ENCODE results near the gene ZNF407. TPM values are rescaled to one million over a fixed set of nuclear protein-coding genes. Genes with fewer than 3 reads are reported as not detected.

Gene ZNF407
- total and polyA plus RNA-seq, 2 experiments from 2014 or later: 2.1 to 10.4 TPM

GRCh38 chr18:75025573-75025972 lies 427.9 kb downstream of the ZNF407 start (continued):
- no peak for TF ChIP-seq ZNF462 (CRISPR knock-in tag; IDR thresholded peaks at IDR 0.05)
- TF ChIP-seq, protein P1, sequence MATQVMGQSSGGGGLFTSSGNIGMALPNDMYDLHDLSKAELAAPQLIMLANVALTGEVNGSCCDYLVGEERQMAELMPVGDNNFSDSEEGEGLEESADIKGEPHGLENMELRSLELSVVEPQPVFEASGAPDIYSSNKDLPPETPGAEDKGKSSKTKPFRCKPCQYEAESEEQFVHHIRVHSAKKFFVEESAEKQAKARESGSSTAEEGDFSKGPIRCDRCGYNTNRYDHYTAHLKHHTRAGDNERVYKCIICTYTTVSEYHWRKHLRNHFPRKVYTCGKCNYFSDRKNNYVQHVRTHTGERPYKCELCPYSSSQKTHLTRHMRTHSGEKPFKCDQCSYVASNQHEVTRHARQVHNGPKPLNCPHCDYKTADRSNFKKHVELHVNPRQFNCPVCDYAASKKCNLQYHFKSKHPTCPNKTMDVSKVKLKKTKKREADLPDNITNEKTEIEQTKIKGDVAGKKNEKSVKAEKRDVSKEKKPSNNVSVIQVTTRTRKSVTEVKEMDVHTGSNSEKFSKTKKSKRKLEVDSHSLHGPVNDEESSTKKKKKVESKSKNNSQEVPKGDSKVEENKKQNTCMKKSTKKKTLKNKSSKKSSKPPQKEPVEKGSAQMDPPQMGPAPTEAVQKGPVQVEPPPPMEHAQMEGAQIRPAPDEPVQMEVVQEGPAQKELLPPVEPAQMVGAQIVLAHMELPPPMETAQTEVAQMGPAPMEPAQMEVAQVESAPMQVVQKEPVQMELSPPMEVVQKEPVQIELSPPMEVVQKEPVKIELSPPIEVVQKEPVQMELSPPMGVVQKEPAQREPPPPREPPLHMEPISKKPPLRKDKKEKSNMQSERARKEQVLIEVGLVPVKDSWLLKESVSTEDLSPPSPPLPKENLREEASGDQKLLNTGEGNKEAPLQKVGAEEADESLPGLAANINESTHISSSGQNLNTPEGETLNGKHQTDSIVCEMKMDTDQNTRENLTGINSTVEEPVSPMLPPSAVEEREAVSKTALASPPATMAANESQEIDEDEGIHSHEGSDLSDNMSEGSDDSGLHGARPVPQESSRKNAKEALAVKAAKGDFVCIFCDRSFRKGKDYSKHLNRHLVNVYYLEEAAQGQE (IDR thresholded peaks at IDR 0.05; ENCODE audit: unreplicated experiment): no peak
- no peak for TF ChIP-seq POLR2AphosphoS5 (IDR thresholded peaks at IDR 0.05; ENCODE audit: low read depth)
- no peak for TF ChIP-seq NANOG (IDR thresholded peaks at IDR 0.05; ENCODE audit: borderline replicate concordance)
- TF ChIP-seq STAT1 (IDR thresholded peaks at IDR 0.05; ENCODE audit: unreplicated experiment): no peak
- no peak for TF ChIP-seq ZNF114 (CRISPR knock-in tag; IDR thresholded peaks at IDR 0.05)
- no peak for TF ChIP-seq JUNB (IDR thresholded peaks at IDR 0.05; ENCODE audit: unreplicated experiment)
- TF ChIP-seq, protein P2, sequence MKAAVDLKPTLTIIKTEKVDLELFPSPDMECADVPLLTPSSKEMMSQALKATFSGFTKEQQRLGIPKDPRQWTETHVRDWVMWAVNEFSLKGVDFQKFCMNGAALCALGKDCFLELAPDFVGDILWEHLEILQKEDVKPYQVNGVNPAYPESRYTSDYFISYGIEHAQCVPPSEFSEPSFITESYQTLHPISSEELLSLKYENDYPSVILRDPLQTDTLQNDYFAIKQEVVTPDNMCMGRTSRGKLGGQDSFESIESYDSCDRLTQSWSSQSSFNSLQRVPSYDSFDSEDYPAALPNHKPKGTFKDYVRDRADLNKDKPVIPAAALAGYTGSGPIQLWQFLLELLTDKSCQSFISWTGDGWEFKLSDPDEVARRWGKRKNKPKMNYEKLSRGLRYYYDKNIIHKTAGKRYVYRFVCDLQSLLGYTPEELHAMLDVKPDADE (IDR thresholded peaks at IDR 0.05): no peak
- TF ChIP-seq CREB1 (CRISPR knock-in tag; IDR thresholded peaks at IDR 0.05; ENCODE audit: low read depth): no peak
- TF ChIP-seq EZH2 (IDR thresholded peaks at IDR 0.05; ENCODE audit: low read depth, unreplicated experiment): no peak
